Pancreas (tissue), 10 donors: Measurements from ENCODE around the gene B3GNT5. TPM values are rescaled to one million over a fixed set of nuclear protein-coding genes. Genes with fewer than 3 reads are reported as not detected.

Source experiments
- ATAC-seq, 4 donors: fragments of 200-7000 bp; cut with Tn5 transposase; one replicate each; pipeline versions ENCODE4 v1.8.0 to v1.9.1; 2020; ENCODE audit warnings: mild to moderate bottlenecking in 4 of 4, moderate library complexity in 4 of 4
- DNase-seq, 6 donors: peaks; one replicate each; pipeline ENCODE4 v3.0.0-alpha.2; 2020
- FAIRE-seq: peaks from 2 replicates; lab custom pipeline; 2012; peaks lifted over from hg19 to GRCh38; lab: Jason Lieb, UNC
- H3K27ac ChIP-seq, 4 donors: fragments of 200-600 bp; sonication (generic); 1 replicate in 3 of 4; 2 replicates in 1 of 4; pipeline versions ENCODE4 v1.5.0 to v1.8.0; 2020
- H3K27me3 ChIP-seq, 4 donors: fragments of 200-600 bp; one replicate each; pipeline ENCODE4 v1.8.0; 2021
- H3K36me3 ChIP-seq, 3 donors: fragments of 200-600 bp; sonication (generic) in 1 of 3; one replicate each; pipeline versions ENCODE4 v1.5.0 to v1.8.0; 2020 to 2021
- H3K4me1 ChIP-seq, 3 donors: fragments of 200-600 bp; one replicate each; pipeline ENCODE4 v1.8.0; 2021
- H3K4me3 ChIP-seq, 4 donors: fragments of 200-600 bp; sonication (generic) in 2 of 4; one replicate each; pipeline versions ENCODE4 v1.5.0 to v1.8.0; 2020 to 2021
- H3K9me3 ChIP-seq, 4 donors: fragments of 200-600 bp; one replicate each; pipeline ENCODE4 v1.8.0; 2021
- WGBS, 2 donors: extraction: QIAGEN DNeasy Blood & Tissue Kit; methylation state at CpG; one replicate each; pipeline ENCODE4 v1.1.7; 2013; 5-methylcytosine and 5-hydroxymethylcytosine counted together
- intact Hi-C, 3 donors: fragments of 100-400 bp; cut with DNase I; formaldehyde crosslinking; loops; one replicate each; pipeline versions ENCODE4 v1.11.1 to v1.14.2; 2022
- polyA plus RNA-seq, 2 donors: library from polyadenylated mRNA; stranded (reverse); fragments of 200-250 nt; gene quantifications; one replicate each; pipeline ENCODE4 v1.2.3, GENCODE V29; 2013
- total RNA-seq, 6 donors: library from RNA; stranded (reverse); fragmentation: NEBNext Ultra II Directional in 4 of 6; extraction: Animal tissue kit (Norgen Biotek cat#: 25700) in 4 of 6; gene quantifications; one replicate each; pipeline versions ENCODE4 v1.2.1 to v1.2.4, GENCODE V29; 2021 to 2023
- TF ChIP-seq, protein P1 (sequence below), 4 donors: fragments of 200-600 bp; sonication (generic) in 3 of 4; IDR thresholded peaks; one replicate each; pipeline versions ENCODE4 v1.5.0 to v1.8.0; 2021; ENCODE audit warnings: antibody characterized with exemption in 4 of 4
- donor health status: healthy with polysubstance abuse.
- donor health status: DM: no; HTN: no; CAD: no; lungs with moderate emphysema.
- donor health status: DM: no; HTN: no; CAD: no.
- donor health status: control.
- donor health status: control.
- donor health status: Bipolar disorder and iron deficiency.
- donor health status: DM: yes; HTN: yes; CAD: no.
- donor health status: DM: no; HTN: no; CAD: no.
- donor health status: DM: no; HTN: no; CAD: no.
- donor health status: DM: yes; HTN: yes; CAD: no.

B3GNT5 gene
- total and polyA plus RNA-seq, 8 donors: 3.0 to 13.7 (median 5.2) TPM

DNA sequence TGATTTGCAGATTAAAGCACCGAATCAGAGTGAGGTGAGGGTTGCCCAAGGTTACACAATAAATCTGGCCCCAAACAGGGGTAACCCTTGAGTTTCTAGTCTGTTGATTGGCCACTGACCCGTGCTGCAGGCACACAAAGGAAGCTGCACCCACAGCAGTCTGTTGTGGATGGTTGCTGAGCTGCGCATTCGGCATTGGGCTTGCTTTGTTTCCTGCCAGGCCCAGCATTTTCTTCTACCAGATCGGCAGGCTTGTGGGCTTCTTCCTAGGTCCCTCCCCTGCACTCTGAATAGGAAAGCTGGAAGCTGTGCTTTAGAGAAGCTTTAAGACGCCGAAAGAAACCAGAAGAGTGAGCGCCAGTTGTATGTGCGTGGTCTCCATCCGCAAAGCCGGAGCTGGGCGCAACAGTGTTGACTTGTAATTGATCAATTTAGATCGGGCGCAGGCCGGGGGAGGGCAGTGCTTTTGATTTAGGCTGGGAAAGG is 12.1 kb downstream of the B3GNT5 start:
- peak; percentile 45 to 69 (median 64) for ATAC-seq
- FAIRE-seq: no peak
- no peak for DNase-seq
- Histone ChIP-seq H3K36me3 (no peaks in the 10 kb centered on the region), H3K9me3 (no peaks in the 10 kb centered on the region), H3K4me3 (no peak overlapping the region), H3K27ac (peak overlapping the region in 2 of 4 donors; percentile 32 to 48), H3K27me3 (no peaks in the 10 kb centered on the region), H3K4me1 (peaks cover 0 to 26% (median 15%) of the 10 kb centered on the region in 3 donors)
- TF ChIP-seq, protein P1, sequence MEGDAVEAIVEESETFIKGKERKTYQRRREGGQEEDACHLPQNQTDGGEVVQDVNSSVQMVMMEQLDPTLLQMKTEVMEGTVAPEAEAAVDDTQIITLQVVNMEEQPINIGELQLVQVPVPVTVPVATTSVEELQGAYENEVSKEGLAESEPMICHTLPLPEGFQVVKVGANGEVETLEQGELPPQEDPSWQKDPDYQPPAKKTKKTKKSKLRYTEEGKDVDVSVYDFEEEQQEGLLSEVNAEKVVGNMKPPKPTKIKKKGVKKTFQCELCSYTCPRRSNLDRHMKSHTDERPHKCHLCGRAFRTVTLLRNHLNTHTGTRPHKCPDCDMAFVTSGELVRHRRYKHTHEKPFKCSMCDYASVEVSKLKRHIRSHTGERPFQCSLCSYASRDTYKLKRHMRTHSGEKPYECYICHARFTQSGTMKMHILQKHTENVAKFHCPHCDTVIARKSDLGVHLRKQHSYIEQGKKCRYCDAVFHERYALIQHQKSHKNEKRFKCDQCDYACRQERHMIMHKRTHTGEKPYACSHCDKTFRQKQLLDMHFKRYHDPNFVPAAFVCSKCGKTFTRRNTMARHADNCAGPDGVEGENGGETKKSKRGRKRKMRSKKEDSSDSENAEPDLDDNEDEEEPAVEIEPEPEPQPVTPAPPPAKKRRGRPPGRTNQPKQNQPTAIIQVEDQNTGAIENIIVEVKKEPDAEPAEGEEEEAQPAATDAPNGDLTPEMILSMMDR (IDR thresholded peaks at IDR 0.05): no peak
- 64 to 65% methylated on average over 15 of the region's 15 CpGs for WGBS, 2 donors
- intact Hi-C loops: no loop called here

- Histone ChIP-seq H3K27ac (peak overlapping the region in 2 of 4 donors; percentile 32 to 48), H3K4me3 (no peak overlapping the region), H3K36me3 (no peaks in the 10 kb centered on the region), H3K27me3 (no peaks in the 10 kb centered on the region), H3K4me1 (peaks cover 0 to 26% (median 15%) of the 10 kb centered on the region in 3 donors), H3K9me3 (no peaks in the 10 kb centered on the region)
- FAIRE-seq (no peak), DNase-seq (peak in 1 of 6 donors; percentile 31), ATAC-seq (peak; percentile 62 to 82 (median 72))
- TF ChIP-seq, protein P1 (IDR thresholded peaks at IDR 0.05): no peak
- 27 to 30% methylated on average over 5 of the region's 5 CpGs for WGBS, 2 donors
- intact Hi-C loops: no loop called here
These were observed 12.9 kb downstream of the B3GNT5 start for GRCh38 chr3:183265834-183266417.

GRCh38 chr3:183266454-183266853 is 13.4 kb downstream of the B3GNT5 start:
- no peak for FAIRE-seq
- Histone ChIP-seq H3K9me3 (no peaks in the 10 kb centered on the region), H3K27me3 (no peaks in the 10 kb centered on the region), H3K4me3 (no peak overlapping the region), H3K4me1 (peaks cover 0 to 21% (median 15%) of the 10 kb centered on the region in 3 donors), H3K27ac (peak overlapping the region in 1 of 4 donors; percentile 48), H3K36me3 (no peaks in the 10 kb centered on the region)
- WGBS, 2 donors: 79 to 93% methylated on average over 3 of the region's 3 CpGs
- no peak for ATAC-seq
- TF ChIP-seq, protein P1 (IDR thresholded peaks at IDR 0.05): no peak
- no peak for DNase-seq
- intact Hi-C loops: no loop called here

DNA sequence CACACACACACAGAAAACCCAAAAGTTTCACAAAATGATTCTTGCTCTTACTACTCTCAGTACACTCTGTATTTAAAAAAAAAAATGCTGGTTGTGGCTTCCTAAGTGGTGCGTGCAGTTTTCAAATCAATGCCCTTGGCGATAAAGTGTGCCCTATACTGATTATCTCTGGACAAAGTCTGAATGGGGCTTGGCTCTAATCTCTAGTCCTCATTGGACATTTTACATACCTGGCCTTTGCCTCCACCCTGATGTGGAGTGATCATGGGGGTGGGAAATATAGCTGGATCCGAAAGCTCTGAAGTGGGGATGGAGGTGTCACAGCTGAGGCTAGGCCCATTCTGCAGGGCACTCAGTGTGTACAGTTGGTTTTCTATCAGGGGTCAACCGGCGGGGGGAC is 14.1 kb downstream of the B3GNT5 start:
- FAIRE-seq: no peak
- WGBS, 2 donors: 62 to 68% methylated on average over 5 of the region's 5 CpGs
- Histone ChIP-seq H3K27me3 (no peaks in the 10 kb centered on the region), H3K27ac (no peak overlapping the region), H3K4me1 (peaks cover 0 to 25% (median 15%) of the 10 kb centered on the region in 3 donors), H3K9me3 (no peaks in the 10 kb centered on the region), H3K36me3 (no peaks in the 10 kb centered on the region), H3K4me3 (no peak overlapping the region)
- TF ChIP-seq, protein P1 (IDR thresholded peaks at IDR 0.05): no peak
- no peak for ATAC-seq
- intact Hi-C loops: no loop called here
- no peak for DNase-seq

DNA sequence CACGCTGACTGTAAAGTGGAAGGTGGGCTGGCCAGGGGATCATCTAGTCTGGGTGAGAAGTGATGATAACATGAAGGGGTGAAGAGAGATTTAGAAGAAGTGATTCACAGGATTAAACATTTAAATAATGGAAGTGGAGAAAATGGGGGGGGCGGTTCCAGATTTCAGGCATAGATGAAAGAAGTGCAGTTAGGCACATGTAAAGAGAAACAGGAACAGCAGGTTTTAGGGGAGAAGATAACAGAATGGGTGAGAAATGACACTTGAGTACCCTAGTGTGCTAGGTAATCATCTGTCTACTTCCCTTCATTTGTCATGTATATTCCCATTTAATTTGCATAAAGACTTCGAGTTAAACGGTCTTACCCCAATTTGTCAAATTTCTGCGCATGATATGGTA is 15.3 kb downstream of the B3GNT5 start:
- H3K27me3 ChIP-seq: no peaks in the 10 kb centered on the region
- no peak for ATAC-seq
- intact Hi-C loops: no loop called here
- H3K4me3 ChIP-seq: no peak overlapping the region
- no peak for DNase-seq
- no peaks in the 10 kb centered on the region for H3K9me3 ChIP-seq
- H3K27ac ChIP-seq: no peak overlapping the region
- no peaks in the 10 kb centered on the region for H3K36me3 ChIP-seq
- H3K4me1 ChIP-seq: peaks cover 0 to 26% (median 15%) of the 10 kb centered on the region in 3 donors
- no peak for FAIRE-seq
- TF ChIP-seq, protein P1 (IDR thresholded peaks at IDR 0.05): no peak
- 73 to 77% methylated on average over 5 of the region's 5 CpGs for WGBS, 2 donors
